A673 (cell line): ENCODE measurements around the gene SELENOI.

Experiments
- CTCF ChIP-seq: fragments of 300-800, 200-600 bp; sonication (generic); conservative IDR thresholded peaks from 2 replicates; pipeline ENCODE4 v1.5.1; 2017; ENCODE audit warnings: low read depth, mild to moderate bottlenecking, antibody characterized with exemption, low read length, moderate library complexity, mixed read lengths
- EZH2 ChIP-seq: fragments of 200-600 bp; sonication (generic); IDR thresholded peaks from 2 replicates; pipeline ENCODE4 v1.6.1; 2017; ENCODE audit warnings: borderline replicate concordance, low read depth, mild to moderate bottlenecking, mixed read lengths, antibody characterized with exemption, low read length; ENCODE audit not compliant: poor library complexity, severe bottlenecking

- no peak for TF ChIP-seq CTCF
- no peak for TF ChIP-seq EZH2
These were observed 65.5 kb downstream of the SELENOI start for GRCh38 chr2:26411419-26411818.
